PC-3 (cell line): Measurements from ENCODE around the gene TTC27. TPM values are rescaled to one million over a fixed set of nuclear protein-coding genes. Genes with fewer than 3 reads are reported as not detected.

Source experiments
- ATAC-seq: fragments of 200-7000 bp; cut with Tn5 transposase; 2 replicates; pipeline ENCODE4 v1.9.1; 2020; ENCODE audit warnings: mild to moderate bottlenecking, moderate library complexity
- BruUV-seq: library from RNA; stranded (reverse); fragments of 400-500 nt; replicated peaks from 2 replicates; lab custom pipeline; 2021; lab: Mats Ljungman, UMichigan
- CTCF ChIA-PET: fragments of 300-600 bp; sonication (Branson Sonifier 250); formaldehyde crosslinking; loops from one replicate; lab custom pipeline; 2022; ENCODE audit warnings: antibody characterized with exemption; lab: Charles Lee
- POLR2A ChIA-PET: fragments of 300-600 bp; sonication (Branson Sonifier 250); formaldehyde crosslinking; loops from one replicate; lab custom pipeline; 2022; ENCODE audit warnings: antibody characterized with exemption; ENCODE audit not compliant: unreplicated experiment; lab: Charles Lee
- DNase-seq: peaks from one replicate; pipeline ENCODE4 v3.0.0-alpha.2; 2015
- H2AFZ ChIP-seq: fragments of 300-600 bp; sonication (generic); 2 replicates; pipeline ENCODE4 v1.6.0; 2016; ENCODE audit warnings: antibody characterized with exemption, low read length
- H3F3A ChIP-seq: fragments of 300-600 bp; sonication (generic); one replicate; pipeline ENCODE4 v1.6.0; 2017; ENCODE audit warnings: antibody characterized with exemption, low read length, control low read depth, mild to moderate bottlenecking; ENCODE audit not compliant: unreplicated experiment
- H3K27ac ChIP-seq: fragments of 300-600 bp; sonication (generic); 2 replicates; pipeline ENCODE4 v1.5.1; 2016; ENCODE audit warnings: mild to moderate bottlenecking, low read length
- H3K27me3 ChIP-seq: fragments of 300-600 bp; sonication (generic); 2 replicates; pipeline ENCODE4 v1.6.1; 2016; ENCODE audit warnings: low read length, mixed read lengths
- H3K36me3 ChIP-seq: fragments of 300-600 bp; sonication (generic); 2 replicates; pipeline ENCODE4 v1.6.1; 2016; ENCODE audit warnings: low read depth, mixed run types, low read length, mixed read lengths
- H3K4me1 ChIP-seq: fragments of 300-600 bp; sonication (generic); 2 replicates; pipeline ENCODE4 v1.5.1; 2016; ENCODE audit warnings: low read length; ENCODE audit not compliant: insufficient read depth
- H3K4me2 ChIP-seq: fragments of 300-600 bp; sonication (generic); 2 replicates; pipeline ENCODE4 v1.6.0; 2016; ENCODE audit warnings: low read length
- H3K4me3 ChIP-seq: fragments of 300-600 bp; sonication (generic); 2 replicates; pipeline ENCODE4 v1.5.1; 2016; ENCODE audit warnings: mild to moderate bottlenecking, low read length, mixed read lengths
- H3K79me2 ChIP-seq: fragments of 300-600 bp; sonication (generic); 2 replicates; pipeline ENCODE4 v1.6.1; 2017; ENCODE audit warnings: low read length, mixed read lengths
- H3K9ac ChIP-seq: fragments of 300-600 bp; sonication (generic); 2 replicates; pipeline ENCODE4 v1.6.0; 2016; ENCODE audit warnings: mild to moderate bottlenecking, low read length
- H3K9me2 ChIP-seq: fragments of 300-600 bp; sonication (generic); replicated peaks from 2 replicates; pipeline ENCODE4 v1.6.1; 2016; ENCODE audit warnings: mixed run types, low read length, mixed read lengths
- H3K9me3 ChIP-seq: fragments of 300-600 bp; sonication (generic); 2 replicates; pipeline ENCODE4 v1.6.1; 2016; ENCODE audit warnings: low read length, mixed read lengths
- H4K20me1 ChIP-seq: fragments of 300-600 bp; sonication (generic); 2 replicates; pipeline ENCODE4 v1.6.1; 2016; ENCODE audit warnings: low read length, mixed read lengths
- CTCF ChIP-seq: fragments of 300-600 bp; sonication (generic); conservative IDR thresholded peaks from 2 replicates; pipeline ENCODE4 v1.5.1; 2017; ENCODE audit warnings: antibody characterized with exemption, low read depth, mild to moderate bottlenecking, low read length
- EZH2 ChIP-seq: fragments of 300-600 bp; sonication (generic); IDR thresholded peaks from one replicate; pipeline ENCODE4 v1.6.1; 2017; ENCODE audit warnings: antibody characterized with exemption, mild to moderate bottlenecking, low read length; ENCODE audit not compliant: unreplicated experiment
- EZH2phosphoT487 ChIP-seq: fragments of 300-600 bp; sonication (generic); IDR thresholded peaks from 2 replicates; pipeline ENCODE4 v1.6.1; 2018; ENCODE audit warnings: mild to moderate bottlenecking, antibody characterized with exemption, low read length, borderline replicate concordance
- intact Hi-C: fragments of 100-400 bp; cut with micrococcal nuclease; formaldehyde crosslinking; loops from 2 replicates; pipeline ENCODE4 v1.9.0; 2023
- total RNA-seq: library from RNA; depleted of rRNA; stranded (reverse); fragments of >200 nt; gene quantifications from 2 replicates; pipeline ENCODE4 v1.2.3, GENCODE V29; 2014

The TTC27 gene
- total RNA-seq, 1 experiment from 2014 or later, result 33.0 TPM

- Histone ChIP-seq H3K36me3 (no peaks in the 10 kb centered on the region), H3K4me3 (no peak overlapping the region), H2AFZ (no peak overlapping the region), H3K9me3 (no peaks in the 10 kb centered on the region), H3K27me3 (no peaks in the 10 kb centered on the region), H3K4me2 (no peak overlapping the region), H3K27ac (no peak overlapping the region), H3K4me1 (peaks cover 15% of the 10 kb centered on the region), H3K79me2 (no peaks in the 10 kb centered on the region), H4K20me1 (no peaks in the 10 kb centered on the region), H3K9ac (no peak overlapping the region), H3K9me2 (no peaks in the 10 kb centered on the region), H3F3A (no peaks in the 10 kb centered on the region)
- no TSS peak for BruUV-seq
- no peak for DNase-seq
- ChIA-PET CTCF (no interaction called here), POLR2A (no interaction called here)
- no peak for ATAC-seq
- TF ChIP-seq EZH2, result no peak
- no peak for TF ChIP-seq EZH2phosphoT487
- TF ChIP-seq CTCF, result no peak
- intact Hi-C loops, result no loop called here
Measured at GRCh38 chr2:32860385-32860784, 232.5 kb downstream of the TTC27 start.

GRCh38 chr2:32862269-32863055, 234.6 kb downstream of the TTC27 start:
- Histone ChIP-seq H3K27me3 (no peaks in the 10 kb centered on the region), H4K20me1 (no peaks in the 10 kb centered on the region), H3K9me2 (no peaks in the 10 kb centered on the region), H2AFZ (no peak overlapping the region), H3K9ac (no peak overlapping the region), H3K36me3 (no peaks in the 10 kb centered on the region), H3K9me3 (no peaks in the 10 kb centered on the region), H3K4me2 (no peak overlapping the region), H3F3A (no peaks in the 10 kb centered on the region), H3K4me3 (no peak overlapping the region), H3K27ac (no peak overlapping the region), H3K79me2 (no peaks in the 10 kb centered on the region), H3K4me1 (peaks cover 23% of the 10 kb centered on the region)
- ChIA-PET POLR2A (no interaction called here), CTCF (no interaction called here)
- ATAC-seq (no peak), DNase-seq (peak; percentile 16)
- BruUV-seq, result no TSS peak
- intact Hi-C loops, result no loop called here
- no peak for TF ChIP-seq CTCF
- TF ChIP-seq EZH2, result no peak
- no peak for TF ChIP-seq EZH2phosphoT487

- H4K20me1 ChIP-seq, result no peaks in the 10 kb centered on the region
- H3K9me3 ChIP-seq, result no peaks in the 10 kb centered on the region
- no peaks in the 10 kb centered on the region for H3K36me3 ChIP-seq
- H3K9me2 ChIP-seq, result no peaks in the 10 kb centered on the region
- ATAC-seq, result no peak
- no peak overlapping the region for H3K9ac ChIP-seq
- H3K79me2 ChIP-seq, result no peaks in the 10 kb centered on the region
- no peak for DNase-seq
- no peak overlapping the region for H3K4me3 ChIP-seq
- H3F3A ChIP-seq, result no peaks in the 10 kb centered on the region
- ChIA-PET CTCF (no interaction called here), POLR2A (no interaction called here)
- peaks cover 23% of the 10 kb centered on the region for H3K4me1 ChIP-seq
- intact Hi-C loops, result no loop called here
- no peak overlapping the region for H3K27ac ChIP-seq
- H2AFZ ChIP-seq, result no peak overlapping the region
- no peak overlapping the region for H3K4me2 ChIP-seq
- BruUV-seq, result no TSS peak
- H3K27me3 ChIP-seq, result no peaks in the 10 kb centered on the region
- TF ChIP-seq CTCF, result no peak
- no peak for TF ChIP-seq EZH2phosphoT487
- TF ChIP-seq EZH2, result no peak
Measured at GRCh38 chr2:32863326-32863725, 235.5 kb downstream of the TTC27 start.
